H1 (cell line): ENCODE measurements around the gene EYA2. TPM values are rescaled to one million over a fixed set of nuclear protein-coding genes. Genes with fewer than 3 reads are reported as not detected.

ENCODE experiments used
- CTCF ChIA-PET: fragments of 300-600 bp; sonication (Branson Sonifier 250); formaldehyde crosslinking; loops from one replicate; lab custom pipeline; 2021; ENCODE audit not compliant: partially characterized antibody; lab: Charles Lee
- POLR2A ChIA-PET: fragments of 300-600 bp; sonication (Branson Sonifier 250); formaldehyde crosslinking; loops from one replicate; lab custom pipeline; 2021; ENCODE audit warnings: inconsistent platforms; ENCODE audit not compliant: partially characterized antibody; lab: Charles Lee
- DNase-seq, 2 experiments: peaks; one replicate each; pipeline versions ENCODE4 v3.0.0 to v3.0.0-alpha.2; 2010 to 2022; ENCODE audit warnings: low spot score in 2 of 2, low read depth in 1 of 2, mixed read lengths in 1 of 2
- FAIRE-seq: peaks from 2 replicates; lab custom pipeline; 2011; peaks lifted over from hg19 to GRCh38; lab: Jason Lieb, UNC
- H2AFZ ChIP-seq: 2 replicates; pipeline ENCODE4 v1.8.1; 2012; ENCODE audit warnings: low read length, inconsistent platforms
- H2AK5ac ChIP-seq: 2 replicates; pipeline ENCODE4 v1.6.1; 2013; ENCODE audit warnings: low read depth, low read length
- H2BK120ac ChIP-seq: replicated peaks from 2 replicates; pipeline ENCODE3; 2013; ENCODE audit warnings: low read depth, low read length, inconsistent platforms
- H2BK12ac ChIP-seq: 2 replicates; pipeline ENCODE4 v1.6.1; 2013; ENCODE audit warnings: low read depth, low read length
- H2BK15ac ChIP-seq: 2 replicates; pipeline ENCODE4 v1.6.1; 2013; ENCODE audit warnings: low read length
- H2BK20ac ChIP-seq: 2 replicates; pipeline ENCODE4 v1.6.1; 2013; ENCODE audit warnings: low read length
- H2BK5ac ChIP-seq: 2 replicates; pipeline ENCODE4 v1.6.1; 2013; ENCODE audit warnings: low read depth, low read length
- H3K14ac ChIP-seq: 2 replicates; pipeline ENCODE4 v1.6.1; 2013; ENCODE audit warnings: inconsistent platforms; ENCODE audit not compliant: insufficient read length
- H3K18ac ChIP-seq: 2 replicates; pipeline ENCODE4 v1.6.1; 2013; ENCODE audit warnings: low read length; ENCODE audit errors: extremely low read depth
- H3K23ac ChIP-seq: 2 replicates; pipeline ENCODE4 v1.6.1; 2013; ENCODE audit warnings: inconsistent platforms; ENCODE audit not compliant: insufficient read length
- H3K23me2 ChIP-seq: 2 replicates; pipeline ENCODE4 v1.6.1; 2013; ENCODE audit warnings: low read depth, low read length
- H3K27ac ChIP-seq: 2 replicates; pipeline ENCODE4 v1.6.1; 2011; ENCODE audit warnings: low read depth, low read length, inconsistent platforms
- H3K27me3 ChIP-seq, 4 experiments: replicated peaks in 1 of 4; 1 replicate in 1 of 4; 2 replicates in 3 of 4; pipeline versions ENCODE4 v1.6.1 to v1.8.1; 2011 to 2013; ENCODE audit warnings: low read length in 3 of 4, mild to moderate bottlenecking in 3 of 4, inconsistent platforms in 2 of 4, mixed read lengths in 2 of 4, moderate library complexity in 1 of 4; ENCODE audit not compliant: control insufficient read depth in 3 of 4, insufficient read depth in 3 of 4; ENCODE audit errors: extremely low read depth in 1 of 4
- H3K36me3 ChIP-seq, 4 experiments: 2 replicates each; pipeline versions ENCODE4 v1.6.1 to v1.8.1; 2011 to 2013; ENCODE audit warnings: mild to moderate bottlenecking in 4 of 4, low read length in 3 of 4, moderate library complexity in 2 of 4, control low read depth in 1 of 4, inconsistent platforms in 1 of 4; ENCODE audit not compliant: insufficient read depth in 4 of 4, control insufficient read depth in 2 of 4
- H3K4ac ChIP-seq: replicated peaks from 2 replicates; pipeline ENCODE3; 2013; ENCODE audit warnings: low read length, low read depth, mixed read lengths, inconsistent platforms; ENCODE audit not compliant: insufficient read length
- H3K4me1 ChIP-seq, 4 experiments: replicated peaks in 1 of 4; 1 replicate in 1 of 4; 2 replicates in 3 of 4; pipeline versions ENCODE4 v1.6.1 to v1.8.1; 2011 to 2013; ENCODE audit warnings: low read length in 3 of 4, inconsistent platforms in 2 of 4, mixed read lengths in 1 of 4; ENCODE audit not compliant: insufficient read depth in 4 of 4, control insufficient read depth in 3 of 4
- H3K4me2 ChIP-seq, 2 experiments: 2 replicates each; pipeline versions ENCODE4 v1.6.1 to v1.8.1; 2011 to 2013; ENCODE audit warnings: low read depth in 2 of 2, low read length in 2 of 2, control low read depth in 1 of 2, inconsistent platforms in 1 of 2, mild to moderate bottlenecking in 1 of 2; ENCODE audit not compliant: insufficient read depth in 1 of 2
- H3K4me3 ChIP-seq, 4 experiments: fragments of 200-600, 300-600 bp in 1 of 4; sonication (generic), shearing (Covaris generic), sonication (Bioruptor Twin) in 1 of 4; 2 replicates each; pipeline versions ENCODE4 v1.5.1 to v1.8.1; 2011 to 2016; ENCODE audit warnings: low read length in 4 of 4, low read depth in 3 of 4, control low read depth in 2 of 4, inconsistent platforms in 2 of 4, mild to moderate bottlenecking in 2 of 4, mixed read lengths in 1 of 4, moderate library complexity in 1 of 4; ENCODE audit not compliant: insufficient read depth in 2 of 4; ENCODE audit errors: extremely low read depth in 1 of 4
- H3K56ac ChIP-seq: replicated peaks from 2 replicates; pipeline ENCODE3; 2013; ENCODE audit warnings: low read depth, mild to moderate bottlenecking, mixed read lengths, low read length, inconsistent platforms; ENCODE audit not compliant: insufficient read length
- H3K79me1 ChIP-seq: 2 replicates; pipeline ENCODE4 v1.6.1; 2013; ENCODE audit warnings: low read depth, low read length, control low read depth
- H3K79me2 ChIP-seq, 2 experiments: 2 replicates each; pipeline versions ENCODE4 v1.6.1 to v1.8.1; 2012 to 2013; ENCODE audit warnings: low read length in 2 of 2, mild to moderate bottlenecking in 2 of 2, inconsistent platforms in 1 of 2; ENCODE audit not compliant: insufficient read depth in 2 of 2, control insufficient read depth in 1 of 2
- H3K9ac ChIP-seq, 4 experiments: replicated peaks in 1 of 4; 1 replicate in 1 of 4; 2 replicates in 3 of 4; pipeline versions ENCODE4 v1.6.1 to v1.8.1; 2011 to 2013; ENCODE audit warnings: low read depth in 3 of 4, low read length in 3 of 4, control low read depth in 2 of 4, mild to moderate bottlenecking in 2 of 4, moderate library complexity in 2 of 4, inconsistent platforms in 1 of 4; ENCODE audit errors: extremely low read depth in 1 of 4
- H3K9me3 ChIP-seq, 2 experiments: 2 replicates each; pipeline versions ENCODE4 v1.6.1 to v1.8.1; 2012 to 2013; ENCODE audit warnings: mild to moderate bottlenecking in 2 of 2, moderate library complexity in 2 of 2, control low read depth in 1 of 2, inconsistent platforms in 1 of 2, low read depth in 1 of 2, low read length in 1 of 2, mixed read lengths in 1 of 2; ENCODE audit not compliant: insufficient read depth in 2 of 2
- H4K20me1 ChIP-seq, 2 experiments: replicated peaks in 1 of 2; 2 replicates each; pipeline versions ENCODE3 to v1.8.1; 2011 to 2013; ENCODE audit warnings: inconsistent platforms in 2 of 2, low read length in 2 of 2, mild to moderate bottlenecking in 1 of 2; ENCODE audit not compliant: insufficient read depth in 2 of 2, control insufficient read depth in 1 of 2
- H4K5ac ChIP-seq: 2 replicates; pipeline ENCODE4 v1.6.1; 2013; ENCODE audit warnings: low read length, low read depth, mixed read lengths, inconsistent platforms; ENCODE audit not compliant: insufficient read length
- H4K8ac ChIP-seq: 2 replicates; pipeline ENCODE4 v1.8.0; 2013; ENCODE audit warnings: mild to moderate bottlenecking, moderate library complexity, low read length, inconsistent platforms; ENCODE audit not compliant: insufficient read depth; ENCODE audit errors: extremely low read depth
- H4K91ac ChIP-seq: replicated peaks from 2 replicates; pipeline ENCODE3; 2013; ENCODE audit warnings: low read length, mixed read lengths, inconsistent platforms; ENCODE audit not compliant: insufficient read length
- CHD2 ChIP-seq: IDR thresholded peaks from 2 replicates; pipeline ENCODE4 v1.6.1; 2012; ENCODE audit warnings: low read length, improper control_type of control experiment
- GTF2F1 ChIP-seq: IDR thresholded peaks from 2 replicates; pipeline ENCODE4 v1.6.1; 2012; ENCODE audit warnings: low read depth, low read length, improper control_type of control experiment, borderline replicate concordance
- JUND ChIP-seq: IDR thresholded peaks from 2 replicates; pipeline ENCODE4 v1.6.1; 2011; ENCODE audit warnings: mild to moderate bottlenecking, improper control_type of control experiment, low read length
- YY1 ChIP-seq: IDR thresholded peaks from 2 replicates; pipeline ENCODE4 v1.6.1; 2011; ENCODE audit warnings: low read depth, mild to moderate bottlenecking, low read length
- WGBS, 2 experiments: shearing (Covaris generic) in 1 of 2; methylation state at CpG; one replicate each; pipeline versions ENCODE4 v1.1.6 to v1.1.7; 2013 to 2015; ENCODE audit warnings: low lambda C conversion rate in 2 of 2, mixed read lengths in 2 of 2, inconsistent platforms in 1 of 2, low coverage in 1 of 2, missing lambda C conversion rate in 1 of 2; ENCODE audit not compliant: insufficient replicate concordance in 2 of 2, insufficient coverage in 1 of 2, insufficient read length in 1 of 2; ENCODE audit errors: extremely low coverage in 1 of 2, missing lambda C conversion rate in 1 of 2; 5-methylcytosine and 5-hydroxymethylcytosine counted together
- polyA plus RNA-seq, 7 experiments: library from polyadenylated mRNA; depleted of rRNA in 3 of 7; stranded (reverse) in 5 of 7; unstranded in 2 of 7; fragments of >200 nt in 5 of 7; fragments of 200-250 nt in 2 of 7; gene quantifications; 1 replicate in 5 of 7; 2 replicates in 1 of 7; 4 replicates in 1 of 7; pipeline versions ENCODE4 v1.2.1 to v1.2.3, GENCODE V29; 2011 to 2013; ENCODE audit warnings: missing spikeins in 2 of 7, mixed read lengths in 2 of 7
- total RNA-seq: library from RNA; stranded (reverse); fragmentation: NEBNext Ultra II Directional; extraction: Animal tissue kit (Norgen Biotek cat#: 25700); gene quantifications from 2 replicates; pipeline ENCODE4 v1.2.1, GENCODE V29; 2021

The EYA2 gene
- total and polyA plus RNA-seq, 2 of the 8 experiments (the other 6 are each of a cell fraction or from before 2014, with no cell fraction given): 1.6 to 1.7 TPM

DNA sequence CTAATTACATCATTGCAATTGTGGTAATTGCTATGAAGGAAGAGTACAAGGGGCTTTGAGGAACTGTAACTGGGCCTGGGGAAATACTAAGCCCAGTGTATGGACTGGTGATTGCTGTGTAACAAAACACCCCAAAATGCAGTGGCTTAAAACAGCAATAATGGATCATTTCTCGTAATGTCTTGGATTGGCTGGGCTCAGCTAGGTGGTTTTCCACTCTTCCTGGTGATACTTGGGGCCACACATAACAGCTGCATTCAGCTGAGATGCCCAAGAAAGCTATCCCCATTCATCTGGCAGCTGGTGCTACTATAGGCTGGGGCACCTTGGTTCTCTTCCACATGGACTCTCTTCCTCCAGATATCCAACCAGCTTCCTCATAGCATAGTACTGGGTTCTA, 150.3 kb downstream of the EYA2 start:
- CTCF ChIA-PET: interaction anchor here (1.2 to 1.5 kb wide), 2 partner anchors 10 to 33 kb away, joined by 3 read pairs; no protein-coding TSS in a partner anchor
- no peak overlapping the region for H3K4me2 ChIP-seq

More for the DNA sequence above, 150.3 kb downstream of the EYA2 start:
- Histone ChIP-seq H3K27me3 (no peaks in the 10 kb centered on the region), H3K18ac (no peak overlapping the region), H3K23me2 (no peaks in the 10 kb centered on the region), H4K91ac (no peak overlapping the region), H3K79me1 (no peaks in the 10 kb centered on the region), H4K20me1 (no peaks in the 10 kb centered on the region), H3K56ac (no peak overlapping the region), H3K23ac (no peak overlapping the region), H3K9me3 (peaks cover 0 to 4% of the 10 kb centered on the region in 2 experiments; a peak in 1 of 4 replicates), H2AK5ac (no peak overlapping the region), H3K9ac (no peak overlapping the region), H4K8ac (no peak overlapping the region), H4K5ac (no peak overlapping the region), H2BK12ac (no peak overlapping the region), H2BK20ac (no peak overlapping the region), H3K4ac (no peak overlapping the region), H3K4me1 (no peaks in the 10 kb centered on the region), H2AFZ (no peak overlapping the region), H3K36me3 (no peaks in the 10 kb centered on the region), H3K14ac (no peak overlapping the region), H2BK15ac (no peak overlapping the region), H3K27ac (no peak overlapping the region), H2BK120ac (no peak overlapping the region), H3K79me2 (no peaks in the 10 kb centered on the region), H3K4me3 (no peak overlapping the region), H2BK5ac (no peak overlapping the region)
- DNase-seq: no peak
- no peak for FAIRE-seq
- 96% methylated on average over 1 of the region's 1 CpG; no CpG with 5 or more reads in 1 of the 2 experiments for WGBS, 2 experiments
- TF ChIP-seq GTF2F1: no peak
- TF ChIP-seq CHD2: no peak
- TF ChIP-seq YY1: no peak
- no peak for TF ChIP-seq JUND
- POLR2A ChIA-PET: no interaction called here
